GM23338 (cell line): Measurements from ENCODE around the gene CDR2. TPM values are rescaled to one million over a fixed set of nuclear protein-coding genes. Genes with fewer than 3 reads are reported as not detected.
A peak's percentile ranks its signal among the peaks of the same experiment; 100 is the strongest.

Experiments used
- ATAC-seq: fragments of 200-7000 bp; cut with Tn5 transposase; 3 replicates; pipeline ENCODE4 v1.9.1; 2020
- DNase-seq: peaks from one replicate; pipeline ENCODE4 v3.0.0-alpha.2; 2015; ENCODE audit warnings: low spot score
- H2AFZ ChIP-seq: fragments of 200-600 bp; sonication (generic); 2 replicates; pipeline ENCODE4 v1.8.0; 2016; ENCODE audit warnings: antibody characterized with exemption, mild to moderate bottlenecking, moderate library complexity
- H3F3A ChIP-seq: fragments of 200-600 bp; sonication (generic); replicated peaks from 2 replicates; pipeline ENCODE4 v1.8.0; 2017; ENCODE audit warnings: antibody characterized with exemption, mixed run types, low read depth
- H3K27ac ChIP-seq: fragments of 200-600 bp; sonication (generic); 2 replicates; pipeline ENCODE4 v1.6.1; 2016; ENCODE audit warnings: low read depth
- H3K27me3 ChIP-seq: fragments of 200-600 bp; sonication (generic); 2 replicates; pipeline ENCODE4 v1.8.0; 2016; ENCODE audit warnings: mild to moderate bottlenecking, mixed run types, moderate library complexity; ENCODE audit not compliant: insufficient read depth
- H3K36me3 ChIP-seq: fragments of 200-600 bp; sonication (generic); 2 replicates; pipeline ENCODE4 v1.8.0; 2016; ENCODE audit warnings: mild to moderate bottlenecking; ENCODE audit not compliant: insufficient read depth
- H3K4me1 ChIP-seq: fragments of 200-600 bp; sonication (generic); 2 replicates; pipeline ENCODE4 v1.8.0; 2016; ENCODE audit warnings: mild to moderate bottlenecking, moderate library complexity; ENCODE audit not compliant: insufficient read depth
- H3K4me2 ChIP-seq: fragments of 200-600 bp; sonication (generic); 2 replicates; pipeline ENCODE4 v1.7.1; 2017; ENCODE audit warnings: mixed run types
- H3K4me3 ChIP-seq: fragments of 200-600 bp; sonication (generic); 2 replicates; pipeline ENCODE4 v1.6.1; 2016; ENCODE audit warnings: mixed run types
- H3K79me2 ChIP-seq: fragments of 200-600 bp; sonication (generic); replicated peaks from 2 replicates; pipeline ENCODE4 v1.8.0; 2017; ENCODE audit warnings: mild to moderate bottlenecking; ENCODE audit not compliant: insufficient read depth
- H3K9me2 ChIP-seq: fragments of 200-600 bp; sonication (generic); 2 replicates; pipeline ENCODE4 v1.8.0; 2017; ENCODE audit not compliant: insufficient read depth
- H4K20me1 ChIP-seq: fragments of 200-600 bp; sonication (generic); replicated peaks from 2 replicates; pipeline ENCODE4 v1.8.0; 2017; ENCODE audit warnings: mild to moderate bottlenecking; ENCODE audit not compliant: insufficient read depth
- H3K27ac Mint-ChIP-seq: 2 replicates; pipeline ENCODE4 v1.8.0; 2020; ENCODE audit warnings: inconsistent platforms, mild to moderate bottlenecking, moderate library complexity, mixed read lengths
- H3K27me3 Mint-ChIP-seq: 3 replicates; pipeline ENCODE4 v1.8.0; 2022; ENCODE audit warnings: low read depth, mild to moderate bottlenecking, moderate library complexity, mixed read lengths, inconsistent platforms; ENCODE audit not compliant: insufficient read depth, poor library complexity
- H3K36me3 Mint-ChIP-seq: 3 replicates; pipeline ENCODE4 v1.8.0; 2021; ENCODE audit warnings: low read depth, mild to moderate bottlenecking, inconsistent platforms, moderate library complexity, mixed read lengths
- H3K4me1 Mint-ChIP-seq: 3 replicates; pipeline ENCODE4 v1.8.0; 2020; ENCODE audit warnings: mild to moderate bottlenecking, inconsistent platforms, mixed read lengths
- H3K4me3 Mint-ChIP-seq: 3 replicates; pipeline ENCODE4 v1.8.0; 2021; ENCODE audit warnings: moderate library complexity, mild to moderate bottlenecking, inconsistent platforms, mixed read lengths
- H3K9me3 Mint-ChIP-seq: 3 replicates; pipeline ENCODE4 v1.8.0; 2020; ENCODE audit warnings: moderate library complexity, mild to moderate bottlenecking, inconsistent platforms, mixed read lengths
- CREB1 ChIP-seq: fragments of 250-450 bp; sonication (Bioruptor Pico); IDR thresholded peaks from 2 replicates; pipeline ENCODE4 v1.5.0; 2020; ENCODE audit warnings: low read depth, mild to moderate bottlenecking, moderate library complexity
- EZH2 ChIP-seq: fragments of 200-600 bp; sonication (generic); IDR thresholded peaks from one replicate; pipeline ENCODE4 v1.8.0; 2017; ENCODE audit warnings: antibody characterized with exemption, mild to moderate bottlenecking, low read depth; ENCODE audit not compliant: unreplicated experiment
- EZH2phosphoT487 ChIP-seq: fragments of 200-600 bp; sonication (generic); IDR thresholded peaks from one replicate; pipeline ENCODE4 v1.8.1; 2018; ENCODE audit warnings: antibody characterized with exemption; ENCODE audit not compliant: unreplicated experiment
- JUNB ChIP-seq: IDR thresholded peaks from one replicate; pipeline ENCODE4 v1.6.1; 2016; ENCODE audit warnings: antibody characterized with exemption; ENCODE audit not compliant: unreplicated experiment
- NANOG ChIP-seq: IDR thresholded peaks from 2 replicates; pipeline ENCODE4 v1.6.1; 2016; ENCODE audit warnings: antibody characterized with exemption, borderline replicate concordance
- POLR2AphosphoS5 ChIP-seq: IDR thresholded peaks from 2 replicates; pipeline ENCODE4 v1.6.1; 2016; ENCODE audit warnings: antibody characterized with exemption, low read depth
- STAT1 ChIP-seq: IDR thresholded peaks from one replicate; pipeline ENCODE4 v1.6.1; 2016; ENCODE audit warnings: antibody characterized with exemption; ENCODE audit not compliant: unreplicated experiment
- ZNF114 ChIP-seq: fragments of 250-450 bp; sonication (Bioruptor Pico); IDR thresholded peaks from 2 replicates; pipeline ENCODE4 v1.5.0; 2020; ENCODE audit warnings: mild to moderate bottlenecking, moderate library complexity
- ZNF331 ChIP-seq: fragments of 250-450 bp; sonication (Bioruptor Pico); IDR thresholded peaks from 2 replicates; pipeline ENCODE4 v1.5.0; 2020; ENCODE audit warnings: low read depth, mild to moderate bottlenecking, moderate library complexity
- polyA plus RNA-seq: library from polyadenylated mRNA; unstranded; fragments of >200 nt; fragmentation: Nextera tagmentation; extraction: Ambion mirVana; gene quantifications from 2 replicates; pipeline ENCODE4 v1.2.1, GENCODE V29; 2016
- total RNA-seq: library from RNA; depleted of rRNA; stranded (reverse); fragments of >200 nt; shearing (Covaris generic); gene quantifications from 2 replicates; pipeline ENCODE4 v1.2.3, GENCODE V29; 2014
- TF ChIP-seq, protein P1 (sequence below): IDR thresholded peaks from one replicate; pipeline ENCODE4 v1.6.1; 2018; ENCODE audit warnings: antibody characterized with exemption; ENCODE audit not compliant: unreplicated experiment
- TF ChIP-seq, protein P2 (sequence below), 2 experiments: fragments of 200-600 bp in 1 of 2; sonication (generic) in 1 of 2; conservative IDR thresholded peaks; 2 replicates each; pipeline versions ENCODE4 v1.5.1 to v1.6.1; 2016 to 2017; ENCODE audit warnings: antibody characterized with exemption in 2 of 2, low read depth in 2 of 2, mild to moderate bottlenecking in 2 of 2, moderate library complexity in 1 of 2
- TF ChIP-seq, protein P3 (sequence below): IDR thresholded peaks from 2 replicates; pipeline ENCODE4 v1.6.1; 2016; ENCODE audit warnings: antibody characterized with exemption
- TF ChIP-seq, protein P4 (sequence below): fragments of 250-450 bp; sonication (Bioruptor Pico); IDR thresholded peaks from 2 replicates; pipeline ENCODE4 v1.5.0; 2020; ENCODE audit warnings: mild to moderate bottlenecking, moderate library complexity

CDR2 gene
- total and polyA plus RNA-seq, 2 experiments from 2014 or later: 17.7 to 39.3 TPM

DNA sequence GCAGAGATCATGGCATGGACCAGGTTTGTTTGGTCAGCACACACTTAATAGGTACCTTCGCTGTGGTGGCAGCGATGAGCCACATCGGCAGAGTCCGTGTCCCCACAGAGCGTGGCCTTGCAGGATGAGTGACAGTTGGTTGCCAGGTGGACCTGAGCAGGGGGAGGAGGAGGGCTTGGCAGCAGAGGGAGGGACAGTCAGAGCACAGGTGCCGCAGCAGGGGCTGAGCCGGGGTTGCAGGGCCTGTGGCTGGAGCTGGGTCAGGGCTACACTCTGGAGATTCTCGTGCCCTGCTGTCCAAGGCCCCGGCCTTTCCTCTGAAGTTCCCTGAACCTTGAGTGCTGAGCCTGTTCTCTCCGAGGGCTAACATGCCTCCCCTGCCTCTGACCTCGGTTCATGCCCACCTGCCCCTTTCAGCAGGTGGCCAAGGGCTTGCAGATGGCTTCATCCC lies 52.4 kb downstream of the CDR2 start:
- Histone ChIP-seq H3K36me3 (peaks cover 25% of the 10 kb centered on the region), H3F3A (peaks cover 21% of the 10 kb centered on the region), H3K79me2 (peaks cover 11% of the 10 kb centered on the region), H3K4me3 (no peak overlapping the region), H3K4me1 (no peaks in the 10 kb centered on the region), H3K27ac (0 out of 2 replicates have a peak overlapping the region, but pooled peaks have one; percentile 72), H4K20me1 (peaks cover 4% of the 10 kb centered on the region), H3K27me3 (no peaks in the 10 kb centered on the region), H3K4me2 (no peak overlapping the region), H2AFZ (no peak overlapping the region), H3K9me2 (no peaks in the 10 kb centered on the region)
- H3K9me3 Mint-ChIP-seq: no peaks in the 10 kb centered on the region
- ATAC-seq (no peak), DNase-seq (no peak)
- TF ChIP-seq, protein P1, sequence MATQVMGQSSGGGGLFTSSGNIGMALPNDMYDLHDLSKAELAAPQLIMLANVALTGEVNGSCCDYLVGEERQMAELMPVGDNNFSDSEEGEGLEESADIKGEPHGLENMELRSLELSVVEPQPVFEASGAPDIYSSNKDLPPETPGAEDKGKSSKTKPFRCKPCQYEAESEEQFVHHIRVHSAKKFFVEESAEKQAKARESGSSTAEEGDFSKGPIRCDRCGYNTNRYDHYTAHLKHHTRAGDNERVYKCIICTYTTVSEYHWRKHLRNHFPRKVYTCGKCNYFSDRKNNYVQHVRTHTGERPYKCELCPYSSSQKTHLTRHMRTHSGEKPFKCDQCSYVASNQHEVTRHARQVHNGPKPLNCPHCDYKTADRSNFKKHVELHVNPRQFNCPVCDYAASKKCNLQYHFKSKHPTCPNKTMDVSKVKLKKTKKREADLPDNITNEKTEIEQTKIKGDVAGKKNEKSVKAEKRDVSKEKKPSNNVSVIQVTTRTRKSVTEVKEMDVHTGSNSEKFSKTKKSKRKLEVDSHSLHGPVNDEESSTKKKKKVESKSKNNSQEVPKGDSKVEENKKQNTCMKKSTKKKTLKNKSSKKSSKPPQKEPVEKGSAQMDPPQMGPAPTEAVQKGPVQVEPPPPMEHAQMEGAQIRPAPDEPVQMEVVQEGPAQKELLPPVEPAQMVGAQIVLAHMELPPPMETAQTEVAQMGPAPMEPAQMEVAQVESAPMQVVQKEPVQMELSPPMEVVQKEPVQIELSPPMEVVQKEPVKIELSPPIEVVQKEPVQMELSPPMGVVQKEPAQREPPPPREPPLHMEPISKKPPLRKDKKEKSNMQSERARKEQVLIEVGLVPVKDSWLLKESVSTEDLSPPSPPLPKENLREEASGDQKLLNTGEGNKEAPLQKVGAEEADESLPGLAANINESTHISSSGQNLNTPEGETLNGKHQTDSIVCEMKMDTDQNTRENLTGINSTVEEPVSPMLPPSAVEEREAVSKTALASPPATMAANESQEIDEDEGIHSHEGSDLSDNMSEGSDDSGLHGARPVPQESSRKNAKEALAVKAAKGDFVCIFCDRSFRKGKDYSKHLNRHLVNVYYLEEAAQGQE: no peak
- TF ChIP-seq STAT1: no peak
- TF ChIP-seq ZNF331 (CRISPR knock-in tag): no peak
- no peak for TF ChIP-seq EZH2phosphoT487
- TF ChIP-seq, protein P2, sequence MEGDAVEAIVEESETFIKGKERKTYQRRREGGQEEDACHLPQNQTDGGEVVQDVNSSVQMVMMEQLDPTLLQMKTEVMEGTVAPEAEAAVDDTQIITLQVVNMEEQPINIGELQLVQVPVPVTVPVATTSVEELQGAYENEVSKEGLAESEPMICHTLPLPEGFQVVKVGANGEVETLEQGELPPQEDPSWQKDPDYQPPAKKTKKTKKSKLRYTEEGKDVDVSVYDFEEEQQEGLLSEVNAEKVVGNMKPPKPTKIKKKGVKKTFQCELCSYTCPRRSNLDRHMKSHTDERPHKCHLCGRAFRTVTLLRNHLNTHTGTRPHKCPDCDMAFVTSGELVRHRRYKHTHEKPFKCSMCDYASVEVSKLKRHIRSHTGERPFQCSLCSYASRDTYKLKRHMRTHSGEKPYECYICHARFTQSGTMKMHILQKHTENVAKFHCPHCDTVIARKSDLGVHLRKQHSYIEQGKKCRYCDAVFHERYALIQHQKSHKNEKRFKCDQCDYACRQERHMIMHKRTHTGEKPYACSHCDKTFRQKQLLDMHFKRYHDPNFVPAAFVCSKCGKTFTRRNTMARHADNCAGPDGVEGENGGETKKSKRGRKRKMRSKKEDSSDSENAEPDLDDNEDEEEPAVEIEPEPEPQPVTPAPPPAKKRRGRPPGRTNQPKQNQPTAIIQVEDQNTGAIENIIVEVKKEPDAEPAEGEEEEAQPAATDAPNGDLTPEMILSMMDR (conservative IDR thresholded peaks at IDR 0.05; ENCODE audit: low read depth in 2 of 2): no peak
- TF ChIP-seq, protein P3, sequence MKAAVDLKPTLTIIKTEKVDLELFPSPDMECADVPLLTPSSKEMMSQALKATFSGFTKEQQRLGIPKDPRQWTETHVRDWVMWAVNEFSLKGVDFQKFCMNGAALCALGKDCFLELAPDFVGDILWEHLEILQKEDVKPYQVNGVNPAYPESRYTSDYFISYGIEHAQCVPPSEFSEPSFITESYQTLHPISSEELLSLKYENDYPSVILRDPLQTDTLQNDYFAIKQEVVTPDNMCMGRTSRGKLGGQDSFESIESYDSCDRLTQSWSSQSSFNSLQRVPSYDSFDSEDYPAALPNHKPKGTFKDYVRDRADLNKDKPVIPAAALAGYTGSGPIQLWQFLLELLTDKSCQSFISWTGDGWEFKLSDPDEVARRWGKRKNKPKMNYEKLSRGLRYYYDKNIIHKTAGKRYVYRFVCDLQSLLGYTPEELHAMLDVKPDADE: no peak
- TF ChIP-seq NANOG: no peak
- TF ChIP-seq POLR2AphosphoS5: no peak
- TF ChIP-seq, protein P4, sequence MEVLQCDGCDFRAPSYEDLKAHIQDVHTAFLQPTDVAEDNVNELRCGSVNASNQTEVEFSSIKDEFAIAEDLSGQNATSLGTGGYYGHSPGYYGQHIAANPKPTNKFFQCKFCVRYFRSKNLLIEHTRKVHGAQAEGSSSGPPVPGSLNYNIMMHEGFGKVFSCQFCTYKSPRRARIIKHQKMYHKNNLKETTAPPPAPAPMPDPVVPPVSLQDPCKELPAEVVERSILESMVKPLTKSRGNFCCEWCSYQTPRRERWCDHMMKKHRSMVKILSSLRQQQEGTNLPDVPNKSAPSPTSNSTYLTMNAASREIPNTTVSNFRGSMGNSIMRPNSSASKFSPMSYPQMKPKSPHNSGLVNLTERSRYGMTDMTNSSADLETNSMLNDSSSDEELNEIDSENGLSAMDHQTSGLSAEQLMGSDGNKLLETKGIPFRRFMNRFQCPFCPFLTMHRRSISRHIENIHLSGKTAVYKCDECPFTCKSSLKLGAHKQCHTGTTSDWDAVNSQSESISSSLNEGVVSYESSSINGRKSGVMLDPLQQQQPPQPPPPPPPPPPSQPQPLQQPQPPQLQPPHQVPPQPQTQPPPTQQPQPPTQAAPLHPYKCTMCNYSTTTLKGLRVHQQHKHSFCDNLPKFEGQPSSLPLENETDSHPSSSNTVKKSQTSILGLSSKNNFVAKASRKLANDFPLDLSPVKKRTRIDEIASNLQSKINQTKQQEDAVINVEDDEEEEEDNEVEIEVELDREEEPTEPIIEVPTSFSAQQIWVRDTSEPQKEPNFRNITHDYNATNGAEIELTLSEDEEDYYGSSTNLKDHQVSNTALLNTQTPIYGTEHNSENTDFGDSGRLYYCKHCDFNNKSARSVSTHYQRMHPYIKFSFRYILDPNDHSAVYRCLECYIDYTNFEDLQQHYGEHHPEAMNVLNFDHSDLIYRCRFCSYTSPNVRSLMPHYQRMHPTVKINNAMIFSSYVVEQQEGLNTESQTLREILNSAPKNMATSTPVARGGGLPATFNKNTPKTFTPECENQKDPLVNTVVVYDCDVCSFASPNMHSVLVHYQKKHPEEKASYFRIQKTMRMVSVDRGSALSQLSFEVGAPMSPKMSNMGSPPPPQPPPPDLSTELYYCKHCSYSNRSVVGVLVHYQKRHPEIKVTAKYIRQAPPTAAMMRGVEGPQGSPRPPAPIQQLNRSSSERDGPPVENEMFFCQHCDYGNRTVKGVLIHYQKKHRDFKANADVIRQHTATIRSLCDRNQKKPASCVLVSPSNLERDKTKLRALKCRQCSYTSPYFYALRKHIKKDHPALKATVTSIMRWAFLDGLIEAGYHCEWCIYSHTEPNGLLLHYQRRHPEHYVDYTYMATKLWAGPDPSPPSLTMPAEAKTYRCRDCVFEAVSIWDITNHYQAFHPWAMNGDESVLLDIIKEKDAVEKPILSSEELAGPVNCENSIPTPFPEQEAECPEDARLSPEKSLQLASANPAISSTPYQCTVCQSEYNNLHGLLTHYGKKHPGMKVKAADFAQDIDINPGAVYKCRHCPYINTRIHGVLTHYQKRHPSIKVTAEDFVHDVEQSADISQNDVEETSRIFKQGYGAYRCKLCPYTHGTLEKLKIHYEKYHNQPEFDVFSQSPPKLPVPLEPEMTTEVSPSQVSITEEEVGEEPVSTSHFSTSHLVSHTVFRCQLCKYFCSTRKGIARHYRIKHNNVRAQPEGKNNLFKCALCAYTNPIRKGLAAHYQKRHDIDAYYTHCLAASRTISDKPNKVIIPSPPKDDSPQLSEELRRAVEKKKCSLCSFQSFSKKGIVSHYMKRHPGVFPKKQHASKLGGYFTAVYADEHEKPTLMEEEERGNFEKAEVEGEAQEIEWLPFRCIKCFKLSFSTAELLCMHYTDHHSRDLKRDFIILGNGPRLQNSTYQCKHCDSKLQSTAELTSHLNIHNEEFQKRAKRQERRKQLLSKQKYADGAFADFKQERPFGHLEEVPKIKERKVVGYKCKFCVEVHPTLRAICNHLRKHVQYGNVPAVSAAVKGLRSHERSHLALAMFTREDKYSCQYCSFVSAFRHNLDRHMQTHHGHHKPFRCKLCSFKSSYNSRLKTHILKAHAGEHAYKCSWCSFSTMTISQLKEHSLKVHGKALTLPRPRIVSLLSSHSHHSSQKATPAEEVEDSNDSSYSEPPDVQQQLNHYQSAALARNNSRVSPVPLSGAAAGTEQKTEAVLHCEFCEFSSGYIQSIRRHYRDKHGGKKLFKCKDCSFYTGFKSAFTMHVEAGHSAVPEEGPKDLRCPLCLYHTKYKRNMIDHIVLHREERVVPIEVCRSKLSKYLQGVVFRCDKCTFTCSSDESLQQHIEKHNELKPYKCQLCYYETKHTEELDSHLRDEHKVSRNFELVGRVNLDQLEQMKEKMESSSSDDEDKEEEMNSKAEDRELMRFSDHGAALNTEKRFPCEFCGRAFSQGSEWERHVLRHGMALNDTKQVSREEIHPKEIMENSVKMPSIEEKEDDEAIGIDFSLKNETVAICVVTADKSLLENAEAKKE (CRISPR knock-in tag): no peak
- no peak for TF ChIP-seq JUNB
- TF ChIP-seq ZNF114 (CRISPR knock-in tag): no peak
- TF ChIP-seq CREB1: no peak
- no peak for TF ChIP-seq EZH2
- H3K27me3 Mint-ChIP-seq: peaks cover 15% of the 10 kb centered on the region
- H3K36me3 Mint-ChIP-seq: peaks cover 76% of the 10 kb centered on the region
- H3K27ac Mint-ChIP-seq: peak overlapping the region; percentile 89
- H3K4me3 Mint-ChIP-seq: no peak overlapping the region
- H3K4me1 Mint-ChIP-seq: peaks cover 2% of the 10 kb centered on the region; the same call in 1 of the 3 replicates
